Measurements from ENCODE around the gene MICOS13. TPM values are rescaled to one million over a fixed set of nuclear protein-coding genes. Genes with fewer than 3 reads are reported as not detected.
A peak's percentile ranks its signal among the peaks of the same experiment; 100 is the strongest.

MICOS13 gene
- total RNA-seq, 6 experiments from 2014 or later, result 77.9 to 91.6 (median 80.1) TPM

GRCh38 chr19:5680084-5680436 lies 256 bp downstream of the MICOS13 start:
- no peak for TF ChIP-seq CTCF (IDR thresholded peaks at IDR 0.05)
- Mint-ChIP-seq H3K27me3 (ENCODE audit: insufficient read depth) (peaks cover 17% of the 10 kb centered on the region), H3K4me3 (peak overlapping the region; percentile 100), H3K9me3 (no peaks in the 10 kb centered on the region), H3K4me1 (ENCODE audit: low read depth) (peaks cover 21% of the 10 kb centered on the region), H3K36me3 (ENCODE audit: low read depth) (no peaks in the 10 kb centered on the region), H3K27ac (peak overlapping the region; percentile 99)
- no peak for DNase-seq

- H3K27ac Mint-ChIP-seq, result peak overlapping the region; percentile 99
- H3K27me3 Mint-ChIP-seq (ENCODE audit: insufficient read depth), result peaks cover 16% of the 10 kb centered on the region
- H3K9me3 Mint-ChIP-seq, result no peaks in the 10 kb centered on the region
- peak overlapping the region; percentile 100 for H3K4me3 Mint-ChIP-seq
- TF ChIP-seq CTCF (IDR thresholded peaks at IDR 0.05), result no peak
- DNase-seq, result no peak
- H3K36me3 Mint-ChIP-seq (ENCODE audit: low read depth), result no peaks in the 10 kb centered on the region
- H3K4me1 Mint-ChIP-seq (ENCODE audit: low read depth), result peaks cover 21% of the 10 kb centered on the region
Measured at GRCh38 chr19:5679289-5680083, 830 bp downstream of the MICOS13 start.

GRCh38 chr19:5678071-5678718 lies 2.1 kb downstream of the MICOS13 start:
- Mint-ChIP-seq H3K4me3 (no peak overlapping the region), H3K4me1 (ENCODE audit: low read depth) (peaks cover 19% of the 10 kb centered on the region), H3K9me3 (no peaks in the 10 kb centered on the region), H3K36me3 (ENCODE audit: low read depth) (peaks cover 6% of the 10 kb centered on the region), H3K27ac (no peak overlapping the region), H3K27me3 (ENCODE audit: insufficient read depth) (peaks cover 12% of the 10 kb centered on the region)
- TF ChIP-seq CTCF (IDR thresholded peaks at IDR 0.05), result no peak
- DNase-seq, result no peak

- peaks cover 13% of the 10 kb centered on the region for H3K27me3 Mint-ChIP-seq (ENCODE audit: insufficient read depth)
- H3K36me3 Mint-ChIP-seq (ENCODE audit: low read depth), result peaks cover 12% of the 10 kb centered on the region
- no peak for DNase-seq
- no peak overlapping the region for H3K27ac Mint-ChIP-seq
- TF ChIP-seq CTCF (IDR thresholded peaks at IDR 0.05), result no peak
- peaks cover 16% of the 10 kb centered on the region for H3K4me1 Mint-ChIP-seq (ENCODE audit: low read depth)
- H3K4me3 Mint-ChIP-seq, result no peak overlapping the region
- no peaks in the 10 kb centered on the region for H3K9me3 Mint-ChIP-seq
Measured at GRCh38 chr19:5677580-5677979, 2.7 kb downstream of the MICOS13 start.

- no peak for DNase-seq
- Mint-ChIP-seq H3K27ac (no peak overlapping the region), H3K4me3 (no peak overlapping the region), H3K36me3 (ENCODE audit: low read depth) (peaks cover 12% of the 10 kb centered on the region), H3K4me1 (ENCODE audit: low read depth) (peaks cover 16% of the 10 kb centered on the region), H3K27me3 (ENCODE audit: insufficient read depth) (peaks cover 12% of the 10 kb centered on the region), H3K9me3 (no peaks in the 10 kb centered on the region)
- no peak for TF ChIP-seq CTCF (IDR thresholded peaks at IDR 0.05)
Measured at GRCh38 chr19:5677136-5677535, 3.2 kb downstream of the MICOS13 start.
